ENCODE results near the gene SPAG16.

- TF ChIP-seq YY1 (IDR thresholded peaks at IDR 0.05; ENCODE audit: insufficient read depth, insufficient read length): no peak
- TF ChIP-seq SUZ12 (IDR thresholded peaks at IDR 0.05; ENCODE audit: extremely low read depth, insufficient read depth, insufficient read length): no peak
- no peak for TF ChIP-seq ZNF274 (IDR thresholded peaks at IDR 0.05; ENCODE audit: low read depth, low read length)
These were observed 1109.5 kb downstream of the SPAG16 start for GRCh38 chr2:214393796-214394195.

All from NT2/D1 (cell line).